ENCODE measurements around the gene TRIP6.

Gene TRIP6

DNA sequence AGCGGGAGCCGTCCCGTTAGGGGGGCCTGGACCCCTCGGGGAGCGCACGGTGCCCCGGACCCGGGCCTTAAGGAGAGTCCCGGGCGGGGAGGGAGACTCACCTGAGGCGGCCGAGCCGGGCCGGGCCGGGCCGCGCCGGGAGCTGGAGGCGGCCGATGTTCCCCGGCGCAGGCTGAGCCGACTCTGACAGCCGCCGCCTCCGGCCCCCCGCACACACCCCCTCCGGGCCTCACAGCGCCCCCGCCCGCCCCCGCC is 28.4 kb downstream of the TRIP6 start, which contains the start of gene ACHE:
Gene ACHE, minus strand, starts transcription at position 188 of the 255 bp plus-strand sequence. CDS start 1,656 bp downstream, outside the sequence.
- Histone ChIP-seq H3K79me2 (no peaks in the 10 kb centered on the region), H3K4me3 (ENCODE audit: low read depth, low read length) (peak within 1 kb of the TSS; percentile 79), H3K9ac (peak within 1 kb of the TSS; percentile 58), H3K36me3 (ENCODE audit: control insufficient read depth, insufficient read depth, low read length) (no peaks in the 10 kb centered on the region), H3K4me1 (peaks cover 19% of the 10 kb centered on the region), H3K27me3 (ENCODE audit: control insufficient read depth, insufficient read depth, low read length) (no peaks in the 10 kb centered on the region), H3K9me3 (ENCODE audit: control insufficient read depth, low read length) (no peaks in the 10 kb centered on the region), H2AFZ (peak within 1 kb of the TSS; percentile 85), H3K4me2 (ENCODE audit: low read length) (peak within 1 kb of the TSS; percentile 91), H3K27ac (peak within 1 kb of the TSS; percentile 88)
- TF ChIP-seq, protein P1, sequence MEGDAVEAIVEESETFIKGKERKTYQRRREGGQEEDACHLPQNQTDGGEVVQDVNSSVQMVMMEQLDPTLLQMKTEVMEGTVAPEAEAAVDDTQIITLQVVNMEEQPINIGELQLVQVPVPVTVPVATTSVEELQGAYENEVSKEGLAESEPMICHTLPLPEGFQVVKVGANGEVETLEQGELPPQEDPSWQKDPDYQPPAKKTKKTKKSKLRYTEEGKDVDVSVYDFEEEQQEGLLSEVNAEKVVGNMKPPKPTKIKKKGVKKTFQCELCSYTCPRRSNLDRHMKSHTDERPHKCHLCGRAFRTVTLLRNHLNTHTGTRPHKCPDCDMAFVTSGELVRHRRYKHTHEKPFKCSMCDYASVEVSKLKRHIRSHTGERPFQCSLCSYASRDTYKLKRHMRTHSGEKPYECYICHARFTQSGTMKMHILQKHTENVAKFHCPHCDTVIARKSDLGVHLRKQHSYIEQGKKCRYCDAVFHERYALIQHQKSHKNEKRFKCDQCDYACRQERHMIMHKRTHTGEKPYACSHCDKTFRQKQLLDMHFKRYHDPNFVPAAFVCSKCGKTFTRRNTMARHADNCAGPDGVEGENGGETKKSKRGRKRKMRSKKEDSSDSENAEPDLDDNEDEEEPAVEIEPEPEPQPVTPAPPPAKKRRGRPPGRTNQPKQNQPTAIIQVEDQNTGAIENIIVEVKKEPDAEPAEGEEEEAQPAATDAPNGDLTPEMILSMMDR (IDR thresholded peaks at IDR 0.05): no peak

DNA sequence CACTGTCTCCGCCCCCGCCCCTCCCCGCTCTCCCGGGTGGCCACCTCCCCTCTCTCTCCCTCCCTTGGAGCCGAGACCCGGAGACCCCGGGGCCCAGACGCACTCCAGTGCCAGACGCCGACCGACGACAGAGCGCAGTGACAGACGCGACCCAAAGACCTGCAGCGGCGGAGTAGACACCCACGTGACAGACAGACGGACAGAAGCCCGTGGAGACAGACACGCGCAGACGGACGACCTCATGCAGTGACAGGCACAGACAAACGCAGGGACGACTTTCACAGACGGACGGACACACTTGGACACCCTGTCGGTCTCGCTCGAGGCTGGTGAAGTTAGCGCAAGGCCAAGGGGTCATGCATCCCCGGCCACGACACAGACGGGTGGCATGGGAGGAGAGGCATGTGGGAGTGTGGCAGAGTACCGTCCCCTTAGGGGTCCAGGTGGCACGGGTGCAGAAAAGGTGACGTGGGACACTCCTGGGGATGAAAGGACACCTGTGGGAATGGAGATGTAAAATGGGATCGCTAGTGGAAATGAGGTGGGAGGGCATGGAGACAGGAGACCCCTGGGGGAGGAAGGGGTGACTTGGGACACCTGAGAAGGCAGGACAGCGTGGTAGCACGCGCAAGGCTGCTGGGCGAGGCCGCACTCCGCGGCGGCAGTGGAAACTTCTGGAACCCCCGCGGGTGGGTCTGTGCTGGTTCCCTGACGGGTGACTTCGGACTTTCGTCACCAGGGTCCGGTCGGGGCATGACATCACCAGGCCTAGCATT is 29.0 kb downstream of the TRIP6 start:
- Histone ChIP-seq H3K36me3 (ENCODE audit: control insufficient read depth, insufficient read depth, low read length) (no peaks in the 10 kb centered on the region), H3K4me1 (peaks cover 19% of the 10 kb centered on the region), H3K27ac (peak overlapping the region; percentile 88), H3K9ac (peak overlapping the region; percentile 33), H2AFZ (peak overlapping the region; percentile 85), H3K9me3 (ENCODE audit: control insufficient read depth, low read length) (no peaks in the 10 kb centered on the region), H3K79me2 (no peaks in the 10 kb centered on the region), H3K4me3 (ENCODE audit: low read depth, low read length) (peak overlapping the region; percentile 67), H3K4me2 (ENCODE audit: low read length) (peak overlapping the region; percentile 91), H3K27me3 (ENCODE audit: control insufficient read depth, insufficient read depth, low read length) (no peaks in the 10 kb centered on the region)
- TF ChIP-seq, protein P1 (IDR thresholded peaks at IDR 0.05): no peak

DNA sequence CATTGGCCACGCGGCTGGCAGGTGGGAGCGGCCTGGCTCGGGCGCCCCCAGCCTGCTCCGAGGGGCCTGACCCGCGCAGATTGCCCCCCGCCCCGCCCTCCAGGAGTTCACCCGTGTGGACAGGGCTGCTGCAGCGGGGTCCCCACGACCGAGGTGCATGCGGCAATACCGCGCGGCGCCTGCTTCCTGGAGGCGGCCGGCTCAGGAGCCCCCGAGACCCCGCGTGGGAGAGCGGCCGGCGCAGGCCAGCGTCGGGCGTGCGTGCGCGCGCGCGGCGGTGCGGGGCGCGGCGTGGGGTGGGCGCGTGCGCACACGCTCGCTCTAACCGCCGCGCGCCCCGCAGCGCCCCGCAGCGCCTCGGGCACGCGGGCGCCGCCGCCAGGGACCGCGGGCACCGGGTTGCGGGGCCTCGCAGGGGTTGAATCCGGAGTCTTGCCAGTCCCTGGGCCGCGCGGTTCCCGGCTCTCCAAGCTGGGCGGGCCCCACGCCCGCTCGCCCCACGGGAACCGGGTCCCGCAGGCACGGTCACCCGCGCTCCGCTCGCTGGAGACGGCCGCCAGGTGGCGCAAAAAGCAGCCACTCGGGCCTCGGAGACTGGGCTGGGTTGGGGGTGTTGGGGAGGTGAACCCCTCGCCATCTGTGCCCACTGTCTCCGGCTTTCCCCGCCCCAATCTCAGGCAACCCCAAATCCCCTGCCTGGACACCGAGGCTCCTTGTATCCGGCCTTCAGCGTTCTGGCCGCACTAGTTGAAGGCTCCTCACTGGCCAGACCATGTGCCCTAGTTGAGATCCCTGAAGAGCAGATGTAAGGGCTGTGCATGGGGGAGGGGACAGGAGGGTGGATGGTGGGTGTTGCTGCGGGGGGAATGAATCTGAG is 29.8 kb downstream of the TRIP6 start:
- no peaks in the 10 kb centered on the region for H3K79me2 ChIP-seq

DNA sequence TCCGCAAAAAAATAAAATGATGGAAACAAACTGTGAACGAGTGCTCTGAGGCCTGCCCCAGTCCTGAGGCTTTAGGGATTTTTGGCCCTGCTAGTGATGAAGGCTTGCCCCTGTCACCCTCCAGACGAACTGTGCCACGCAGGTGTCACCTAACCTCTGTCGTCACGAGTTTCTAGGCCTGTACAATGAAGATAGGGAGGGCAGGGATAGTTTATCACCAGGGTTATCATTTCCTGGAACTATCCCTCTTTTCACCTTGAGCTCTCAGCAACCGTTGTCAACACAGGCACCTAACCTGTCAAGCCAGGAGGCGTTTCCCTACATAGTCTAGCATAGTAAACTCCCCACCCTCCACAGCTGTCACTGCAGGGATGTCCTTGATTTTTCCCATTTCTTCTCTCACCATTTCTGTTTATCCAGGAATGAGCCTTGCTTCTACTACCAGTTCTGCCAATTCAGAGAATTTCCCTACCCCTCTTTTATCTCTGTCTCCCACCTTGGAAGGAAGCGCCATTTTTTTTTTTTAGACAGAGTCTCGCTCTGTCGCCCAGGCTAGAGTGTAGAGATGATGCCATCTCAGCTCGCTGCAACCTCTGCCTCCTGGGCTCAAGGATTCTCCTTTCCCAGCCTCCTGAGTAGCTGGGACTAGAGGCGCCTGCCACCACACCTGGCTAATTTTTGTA is 30.7 kb downstream of the TRIP6 start:
- Histone ChIP-seq H3K9me3 (ENCODE audit: control insufficient read depth, low read length) (no peaks in the 10 kb centered on the region), H3K9ac (no peak overlapping the region), H3K4me2 (ENCODE audit: low read length) (no peak overlapping the region), H3K27me3 (ENCODE audit: control insufficient read depth, insufficient read depth, low read length) (no peaks in the 10 kb centered on the region), H3K79me2 (no peaks in the 10 kb centered on the region), H2AFZ (peak overlapping the region; percentile 80), H3K27ac (peak overlapping the region; percentile 65), H3K4me1 (peaks cover 13% of the 10 kb centered on the region), H3K36me3 (ENCODE audit: control insufficient read depth, insufficient read depth, low read length) (no peaks in the 10 kb centered on the region), H3K4me3 (ENCODE audit: low read depth, low read length) (no peak overlapping the region)
- TF ChIP-seq, protein P1 (IDR thresholded peaks at IDR 0.05): no peak

More for the DNA sequence above, 29.8 kb downstream of the TRIP6 start:
- Histone ChIP-seq H3K4me2 (ENCODE audit: low read length) (peak overlapping the region; percentile 91), H3K9ac (peak overlapping the region; percentile 33), H3K4me1 (peaks cover 13% of the 10 kb centered on the region), H3K36me3 (ENCODE audit: control insufficient read depth, insufficient read depth, low read length) (no peaks in the 10 kb centered on the region), H3K4me3 (ENCODE audit: low read depth, low read length) (peak overlapping the region; percentile 67), H3K27me3 (ENCODE audit: control insufficient read depth, insufficient read depth, low read length) (no peaks in the 10 kb centered on the region), H2AFZ (peak overlapping the region; percentile 85), H3K9me3 (ENCODE audit: control insufficient read depth, low read length) (no peaks in the 10 kb centered on the region), H3K27ac (peak overlapping the region; percentile 88)
- TF ChIP-seq, protein P1 (IDR thresholded peaks at IDR 0.05): peak; percentile 89

Data from parathyroid adenoma (tissue), 2 donors.